GM12873 (cell line): ENCODE results near the gene NCK2.

Experiments
- TF ChIP-seq, protein P1 (sequence below): IDR thresholded peaks from 2 replicates; pipeline ENCODE4 v1.5.1; 2012; ENCODE audit warnings: low read depth, mild to moderate bottlenecking, moderate library complexity, low read length, control low read depth; ENCODE audit not compliant: insufficient read depth; ENCODE audit errors: missing control alignments

Gene NCK2

GRCh38 chr2:105750735-105751134 is 6.0 kb downstream of the NCK2 start:
- TF ChIP-seq, protein P1, sequence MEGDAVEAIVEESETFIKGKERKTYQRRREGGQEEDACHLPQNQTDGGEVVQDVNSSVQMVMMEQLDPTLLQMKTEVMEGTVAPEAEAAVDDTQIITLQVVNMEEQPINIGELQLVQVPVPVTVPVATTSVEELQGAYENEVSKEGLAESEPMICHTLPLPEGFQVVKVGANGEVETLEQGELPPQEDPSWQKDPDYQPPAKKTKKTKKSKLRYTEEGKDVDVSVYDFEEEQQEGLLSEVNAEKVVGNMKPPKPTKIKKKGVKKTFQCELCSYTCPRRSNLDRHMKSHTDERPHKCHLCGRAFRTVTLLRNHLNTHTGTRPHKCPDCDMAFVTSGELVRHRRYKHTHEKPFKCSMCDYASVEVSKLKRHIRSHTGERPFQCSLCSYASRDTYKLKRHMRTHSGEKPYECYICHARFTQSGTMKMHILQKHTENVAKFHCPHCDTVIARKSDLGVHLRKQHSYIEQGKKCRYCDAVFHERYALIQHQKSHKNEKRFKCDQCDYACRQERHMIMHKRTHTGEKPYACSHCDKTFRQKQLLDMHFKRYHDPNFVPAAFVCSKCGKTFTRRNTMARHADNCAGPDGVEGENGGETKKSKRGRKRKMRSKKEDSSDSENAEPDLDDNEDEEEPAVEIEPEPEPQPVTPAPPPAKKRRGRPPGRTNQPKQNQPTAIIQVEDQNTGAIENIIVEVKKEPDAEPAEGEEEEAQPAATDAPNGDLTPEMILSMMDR: no peak

GRCh38 chr2:105751272-105751671 is 6.6 kb downstream of the NCK2 start:
- TF ChIP-seq, protein P1: no peak

DNA sequence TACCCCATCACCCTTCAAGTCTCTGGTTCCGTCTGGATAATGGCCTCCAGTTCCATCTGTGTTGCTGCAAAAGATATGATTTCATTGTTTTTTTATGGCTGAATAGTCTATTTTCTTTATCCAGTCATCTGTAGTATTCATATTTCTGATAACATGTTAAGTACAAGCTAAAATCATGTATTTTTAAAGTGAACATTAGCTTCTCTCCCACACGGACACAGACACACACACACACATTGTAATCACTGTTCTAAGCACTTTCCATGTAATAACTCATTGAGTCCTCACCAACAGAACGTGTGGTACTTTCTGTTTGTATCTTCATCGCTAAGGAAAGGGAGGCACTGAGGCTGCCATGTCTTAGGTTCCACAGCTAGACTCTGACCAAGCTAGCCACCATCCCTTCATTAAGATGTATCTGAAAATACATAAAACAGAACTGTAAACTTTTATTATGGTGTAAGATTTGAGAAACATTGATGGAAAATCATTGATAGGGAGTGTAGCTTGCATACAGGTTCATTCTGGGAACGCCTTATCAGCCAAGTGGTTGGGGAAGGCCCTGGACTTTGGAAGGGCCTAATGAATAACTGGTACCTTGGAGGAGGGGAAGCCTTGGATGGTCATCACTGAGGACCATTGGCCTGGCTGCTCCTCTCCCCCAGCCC is 8.1 kb downstream of the NCK2 start:
- TF ChIP-seq, protein P1: no peak

- TF ChIP-seq, protein P1: no peak
Observed at GRCh38 chr2:105753380-105753779, 8.7 kb downstream of the NCK2 start.

GRCh38 chr2:105754011-105754410 is 9.3 kb downstream of the NCK2 start:
- TF ChIP-seq, protein P1: no peak

GRCh38 chr2:105754994-105755393 is 10.3 kb downstream of the NCK2 start:
- TF ChIP-seq, protein P1: no peak

GRCh38 chr2:105755895-105756294 is 11.2 kb downstream of the NCK2 start:
- TF ChIP-seq, protein P1: no peak
